ENCODE results near the gene JOSD2.

GRCh38 chr19:50494186-50495019, 16.6 kb downstream of the JOSD2 start:
- TF ChIP-seq, protein P1, sequence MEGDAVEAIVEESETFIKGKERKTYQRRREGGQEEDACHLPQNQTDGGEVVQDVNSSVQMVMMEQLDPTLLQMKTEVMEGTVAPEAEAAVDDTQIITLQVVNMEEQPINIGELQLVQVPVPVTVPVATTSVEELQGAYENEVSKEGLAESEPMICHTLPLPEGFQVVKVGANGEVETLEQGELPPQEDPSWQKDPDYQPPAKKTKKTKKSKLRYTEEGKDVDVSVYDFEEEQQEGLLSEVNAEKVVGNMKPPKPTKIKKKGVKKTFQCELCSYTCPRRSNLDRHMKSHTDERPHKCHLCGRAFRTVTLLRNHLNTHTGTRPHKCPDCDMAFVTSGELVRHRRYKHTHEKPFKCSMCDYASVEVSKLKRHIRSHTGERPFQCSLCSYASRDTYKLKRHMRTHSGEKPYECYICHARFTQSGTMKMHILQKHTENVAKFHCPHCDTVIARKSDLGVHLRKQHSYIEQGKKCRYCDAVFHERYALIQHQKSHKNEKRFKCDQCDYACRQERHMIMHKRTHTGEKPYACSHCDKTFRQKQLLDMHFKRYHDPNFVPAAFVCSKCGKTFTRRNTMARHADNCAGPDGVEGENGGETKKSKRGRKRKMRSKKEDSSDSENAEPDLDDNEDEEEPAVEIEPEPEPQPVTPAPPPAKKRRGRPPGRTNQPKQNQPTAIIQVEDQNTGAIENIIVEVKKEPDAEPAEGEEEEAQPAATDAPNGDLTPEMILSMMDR (conservative IDR thresholded peaks at IDR 0.05 in 1 of 2, IDR thresholded peaks at IDR 0.05 in 1 of 2; ENCODE audit: extremely low read depth in 1 of 2, insufficient read depth in 1 of 2, low read depth in 1 of 2, low read length in 2 of 2) = no peak
- TF ChIP-seq EZH2 (IDR thresholded peaks at IDR 0.05; ENCODE audit: borderline replicate concordance, low read length) = no peak
